ENCODE results near the gene DCLRE1A. TPM values are rescaled to one million over a fixed set of nuclear protein-coding genes. Genes with fewer than 3 reads are reported as not detected.
"Not testable (repeated sequence)": the region's sequence is repeated elsewhere in the genome, so short reads cannot be mapped to it uniquely, and the experiment has no call there.

Gene DCLRE1A
- total RNA-seq, 1 experiment from 2014 or later, result 7.7 TPM

GRCh38 chr10:113843972-113844485 is 9.9 kb downstream of the DCLRE1A start:
- Histone ChIP-seq H3K79me2 (ENCODE audit: low read depth) (no peaks in the 10 kb centered on the region), H3K4me3 (no peak overlapping the region), H3K27ac (no peak overlapping the region), H3K27me3 (ENCODE audit: insufficient read depth, low read depth) (no peaks in the 10 kb centered on the region), H2AFZ (no peak overlapping the region), H3F3A (ENCODE audit: insufficient read depth, low read depth) (no peaks in the 10 kb centered on the region), H3K4me1 (replicated peaks; ENCODE audit: insufficient read depth) (no peaks in the 10 kb centered on the region), H4K20me1 (ENCODE audit: insufficient read depth) (no peaks in the 10 kb centered on the region), H3K9me2 (ENCODE audit: insufficient read depth) (no peaks in the 10 kb centered on the region), H3K4me2 (no peak overlapping the region), H3K36me3 (ENCODE audit: low read depth) (no peaks in the 10 kb centered on the region; the same call in 1 of the 2 replicates), H3K9me3 (ENCODE audit: insufficient read depth, low read depth) (no peaks in the 10 kb centered on the region)
- intact Hi-C loops (cut with micrococcal nuclease; ENCODE audit: unreplicated experiment), result no loop called here
- no TSS peak for BruUV-seq (replicated peaks)
- CTCF ChIA-PET, result no interaction called here
- DNase-seq, result no peak
- TF ChIP-seq CTCF (conservative IDR thresholded peaks at IDR 0.05) (no peak), EZH2 (IDR thresholded peaks at IDR 0.05; ENCODE audit: low read depth) (no peak)
- POLR2A ChIA-PET (ENCODE audit: unreplicated experiment), result no interaction called here

- ChIA-PET POLR2A (ENCODE audit: unreplicated experiment) (no interaction called here), CTCF (no interaction called here)
- Histone ChIP-seq H4K20me1 (ENCODE audit: insufficient read depth) (no peaks in the 10 kb centered on the region; the same call in 1 of the 2 replicates), H3K9me2 (ENCODE audit: insufficient read depth) (no peaks in the 10 kb centered on the region), H3K27ac (no peak overlapping the region), H3K4me2 (no peak overlapping the region), H3K9me3 (ENCODE audit: insufficient read depth, low read depth) (no peaks in the 10 kb centered on the region), H3K36me3 (ENCODE audit: low read depth) (no peaks in the 10 kb centered on the region; the same call in 1 of the 2 replicates), H3F3A (ENCODE audit: insufficient read depth, low read depth) (no peaks in the 10 kb centered on the region), H3K4me1 (replicated peaks; ENCODE audit: insufficient read depth) (no peaks in the 10 kb centered on the region), H3K27me3 (ENCODE audit: insufficient read depth, low read depth) (no peaks in the 10 kb centered on the region), H2AFZ (no peak overlapping the region), H3K4me3 (no peak overlapping the region), H3K79me2 (ENCODE audit: low read depth) (no peaks in the 10 kb centered on the region)
- intact Hi-C loops (cut with micrococcal nuclease; ENCODE audit: unreplicated experiment), result no loop called here
- no peak for TF ChIP-seq EZH2 (IDR thresholded peaks at IDR 0.05; ENCODE audit: low read depth)
- no TSS peak for BruUV-seq (replicated peaks)
- DNase-seq, result no peak
Observed at GRCh38 chr10:113842171-113842570, 11.7 kb downstream of the DCLRE1A start.

GRCh38 chr10:113828567-113828966 is 25.3 kb downstream of the DCLRE1A start:
- H3K27ac ChIP-seq; H3K4me1 ChIP-seq (replicated peaks; ENCODE audit: insufficient read depth); H3K9me3 ChIP-seq (ENCODE audit: insufficient read depth, low read depth); BruUV-seq (replicated peaks); H3K79me2 ChIP-seq (ENCODE audit: low read depth); H3K4me2 ChIP-seq; H3K9me2 ChIP-seq (ENCODE audit: insufficient read depth); H2AFZ ChIP-seq; H3K36me3 ChIP-seq (ENCODE audit: low read depth); CTCF ChIA-PET; DNase-seq; intact Hi-C loops (cut with micrococcal nuclease; ENCODE audit: unreplicated experiment); POLR2A ChIA-PET (ENCODE audit: unreplicated experiment); H4K20me1 ChIP-seq (ENCODE audit: insufficient read depth); H3K4me3 ChIP-seq; H3K27me3 ChIP-seq (ENCODE audit: insufficient read depth, low read depth); H3F3A ChIP-seq (ENCODE audit: insufficient read depth, low read depth): not testable (repeated sequence)

GRCh38 chr10:113825791-113826190 is 28.1 kb downstream of the DCLRE1A start:
- POLR2A ChIA-PET (ENCODE audit: unreplicated experiment), result no interaction called here
- Histone ChIP-seq H3K4me3 (no peak overlapping the region), H3K4me2 (no peak overlapping the region), H3K79me2 (ENCODE audit: low read depth) (no peaks in the 10 kb centered on the region), H3K9me2 (ENCODE audit: insufficient read depth) (no peaks in the 10 kb centered on the region), H2AFZ (no peak overlapping the region), H3K4me1 (replicated peaks; ENCODE audit: insufficient read depth) (no peaks in the 10 kb centered on the region), H3K36me3 (ENCODE audit: low read depth) (no peaks in the 10 kb centered on the region), H3F3A (ENCODE audit: insufficient read depth, low read depth) (no peaks in the 10 kb centered on the region), H3K27me3 (ENCODE audit: insufficient read depth, low read depth) (no peaks in the 10 kb centered on the region), H3K9me3 (ENCODE audit: insufficient read depth, low read depth) (no peaks in the 10 kb centered on the region), H4K20me1 (ENCODE audit: insufficient read depth) (no peaks in the 10 kb centered on the region), H3K27ac (no peak overlapping the region)
- BruUV-seq (replicated peaks), result no TSS peak
- intact Hi-C loops (cut with micrococcal nuclease; ENCODE audit: unreplicated experiment), result no loop called here
- no peak for DNase-seq
- TF ChIP-seq CTCF (conservative IDR thresholded peaks at IDR 0.05) (no peak), EZH2 (IDR thresholded peaks at IDR 0.05; ENCODE audit: low read depth) (no peak)
- CTCF ChIA-PET, result no interaction called here

Measured in PC-9 (cell line).